ENCODE results near the gene DOCK6. TPM values are rescaled to one million over a fixed set of nuclear protein-coding genes. Genes with fewer than 3 reads are reported as not detected.

DOCK6 gene
- total RNA-seq, 1 experiment from 2014 or later = 82.4 TPM

DNA sequence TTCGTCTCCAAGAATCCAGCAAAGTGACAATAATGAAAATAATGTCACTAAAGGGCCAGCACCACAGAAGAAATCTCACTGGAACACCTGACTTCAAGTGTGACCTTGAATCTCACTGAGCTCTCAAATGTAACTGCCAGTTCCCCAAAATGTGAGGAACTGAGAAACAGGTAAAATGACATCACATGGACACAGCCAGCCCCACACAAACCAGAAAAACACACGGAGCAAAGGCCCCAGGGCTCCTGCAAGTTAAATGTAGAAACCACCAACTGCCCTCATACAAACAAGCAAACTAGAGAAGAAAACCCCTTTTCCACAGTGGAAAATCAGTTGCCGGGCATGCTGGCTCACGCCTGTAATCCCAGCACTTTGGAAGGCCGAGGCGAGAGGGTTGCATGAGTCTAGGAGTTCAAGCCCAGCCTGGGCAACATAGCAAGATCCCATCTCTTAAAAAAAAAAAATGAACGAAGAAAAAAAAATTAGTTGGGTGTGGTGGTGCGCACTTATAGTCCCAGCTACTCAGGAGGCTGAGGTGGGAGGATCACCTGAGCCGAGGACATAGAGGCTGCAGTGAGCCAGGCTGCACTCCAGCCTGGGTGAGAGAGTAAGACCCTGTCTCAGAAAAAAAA is 56.3 kb downstream of the DOCK6 start:
- no peak overlapping the region for H3K4me2 ChIP-seq (ENCODE audit: low read length)
- no peaks in the 10 kb centered on the region for H3K9me3 ChIP-seq (ENCODE audit: control insufficient read depth in 1 of 2, insufficient read depth in 1 of 2, low read depth in 1 of 2, low read length in 2 of 2)
- ChIA-PET RAD21 (ENCODE audit: low non-redundant PET in 1 of 2, low total read pairs in 2 of 2, uncharacterized antibody in 2 of 2, unreplicated experiment in 2 of 2) (no interaction called here), CTCF (interaction anchor here (1.3 kb wide), 1 partner anchor 80 kb away, joined by 3 read pairs; no protein-coding TSS in a partner anchor), POLR2A (no interaction called here)
- ATAC-seq (no peak), DNase-seq (ENCODE audit: low read depth, low spot score) (no peak)
- TF ChIP-seq EGR1 (IDR thresholded peaks at IDR 0.05; ENCODE audit: low read depth) = no peak
- no peaks in the 10 kb centered on the region for H3K27me3 ChIP-seq (ENCODE audit: insufficient read depth, low read length)
- intact Hi-C loops (cut with micrococcal nuclease) = loop anchor here (2.0 kb wide), 1 partner anchor 169 kb away; no protein-coding TSS in a partner anchor
- H2AFZ ChIP-seq (ENCODE audit: low read depth, low read length, poor library complexity, severe bottlenecking) = no peak overlapping the region
- H3K4me1 ChIP-seq (ENCODE audit: control insufficient read depth in 1 of 2, insufficient read depth in 2 of 2, low read length in 2 of 2) = peaks cover 4 to 13% of the 10 kb centered on the region in 2 experiments; a peak in 3 of 4 replicates
- H3K36me3 ChIP-seq (ENCODE audit: control insufficient read depth in 1 of 2, insufficient read depth in 2 of 2, low read length in 2 of 2) = peaks cover 0 to 3% of the 10 kb centered on the region in 2 experiments; a peak in 1 of 4 replicates
- no peak overlapping the region for H3K27ac ChIP-seq (ENCODE audit: low read depth, low read length)
- no peaks in the 10 kb centered on the region for H3K79me2 ChIP-seq (ENCODE audit: insufficient read depth, low read length)
- no peaks in the 10 kb centered on the region for H4K20me1 ChIP-seq (ENCODE audit: insufficient read depth)
- H3K9me2 ChIP-seq (ENCODE audit: insufficient read depth) = no peaks in the 10 kb centered on the region
- no TSS peak for BruUV-seq (replicated peaks)
- H3K4me3 ChIP-seq (replicated peaks in 1 of 2; ENCODE audit: low read depth in 1 of 2, low read length in 2 of 2) = no peak overlapping the region
- H3K9ac ChIP-seq (ENCODE audit: low read length) = no peak overlapping the region

DNA sequence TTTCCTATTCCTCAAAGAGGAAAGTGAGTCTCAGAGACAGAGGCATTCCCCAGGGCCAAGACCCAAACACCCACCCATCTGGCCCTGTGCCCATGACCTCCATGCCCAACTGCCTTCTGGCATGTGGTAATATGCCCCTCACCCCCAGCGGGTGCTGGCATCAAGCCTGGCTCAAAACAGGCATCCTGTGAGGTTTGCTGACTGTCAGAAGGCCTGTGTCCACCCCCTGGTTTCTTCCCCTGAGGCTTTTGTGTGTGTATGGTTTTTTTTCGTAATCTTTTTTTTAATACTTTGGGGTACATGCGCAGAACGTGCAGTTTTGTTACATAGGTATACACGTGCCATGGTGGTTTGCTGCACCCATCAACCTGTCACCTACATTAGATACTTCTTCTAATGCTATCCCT is 57.4 kb downstream of the DOCK6 start:
- peaks cover 4 to 13% of the 10 kb centered on the region in 2 experiments; a peak in 3 of 4 replicates for H3K4me1 ChIP-seq (ENCODE audit: control insufficient read depth in 1 of 2, insufficient read depth in 2 of 2, low read length in 2 of 2)
- no peak for DNase-seq (ENCODE audit: low read depth, low spot score)
- no peak overlapping the region for H3K4me3 ChIP-seq (replicated peaks in 1 of 2; ENCODE audit: low read depth in 1 of 2, low read length in 2 of 2)
- H3K4me2 ChIP-seq (ENCODE audit: low read length) = no peak overlapping the region
- ChIA-PET CTCF (interaction anchor here (0.9 kb wide), 1 partner anchor 68 kb away, joined by 5 read pairs; no protein-coding TSS in a partner anchor), POLR2A (no interaction called here), RAD21 (ENCODE audit: low non-redundant PET in 1 of 2, low total read pairs in 2 of 2, uncharacterized antibody in 2 of 2, unreplicated experiment in 2 of 2) (interaction anchor here in 1 of 2 experiments (1.8 kb wide), 1 partner anchor 66 kb away, joined by 5 read pairs; no protein-coding TSS in a partner anchor)
- H3K9me3 ChIP-seq (ENCODE audit: control insufficient read depth in 1 of 2, insufficient read depth in 1 of 2, low read depth in 1 of 2, low read length in 2 of 2) = no peaks in the 10 kb centered on the region
- H3K36me3 ChIP-seq (ENCODE audit: control insufficient read depth in 1 of 2, insufficient read depth in 2 of 2, low read length in 2 of 2) = peaks cover 0 to 3% of the 10 kb centered on the region in 2 experiments; a peak in 1 of 4 replicates
- H4K20me1 ChIP-seq (ENCODE audit: insufficient read depth) = no peaks in the 10 kb centered on the region
- no peak overlapping the region for H2AFZ ChIP-seq (ENCODE audit: low read depth, low read length, poor library complexity, severe bottlenecking)
- BruUV-seq (replicated peaks) = no TSS peak
- TF ChIP-seq ELF1 (IDR thresholded peaks at IDR 0.05; ENCODE audit: borderline replicate concordance, low read depth) = no peak
- TF ChIP-seq, protein P1, sequence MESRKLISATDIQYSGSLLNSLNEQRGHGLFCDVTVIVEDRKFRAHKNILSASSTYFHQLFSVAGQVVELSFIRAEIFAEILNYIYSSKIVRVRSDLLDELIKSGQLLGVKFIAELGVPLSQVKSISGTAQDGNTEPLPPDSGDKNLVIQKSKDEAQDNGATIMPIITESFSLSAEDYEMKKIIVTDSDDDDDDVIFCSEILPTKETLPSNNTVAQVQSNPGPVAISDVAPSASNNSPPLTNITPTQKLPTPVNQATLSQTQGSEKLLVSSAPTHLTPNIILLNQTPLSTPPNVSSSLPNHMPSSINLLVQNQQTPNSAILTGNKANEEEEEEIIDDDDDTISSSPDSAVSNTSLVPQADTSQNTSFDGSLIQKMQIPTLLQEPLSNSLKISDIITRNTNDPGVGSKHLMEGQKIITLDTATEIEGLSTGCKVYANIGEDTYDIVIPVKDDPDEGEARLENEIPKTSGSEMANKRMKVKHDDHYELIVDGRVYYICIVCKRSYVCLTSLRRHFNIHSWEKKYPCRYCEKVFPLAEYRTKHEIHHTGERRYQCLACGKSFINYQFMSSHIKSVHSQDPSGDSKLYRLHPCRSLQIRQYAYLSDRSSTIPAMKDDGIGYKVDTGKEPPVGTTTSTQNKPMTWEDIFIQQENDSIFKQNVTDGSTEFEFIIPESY (IDR thresholded peaks at IDR 0.05; ENCODE audit: extremely low read depth, insufficient replicate concordance, low read length) = no peak
- H3K9me2 ChIP-seq (ENCODE audit: insufficient read depth) = no peaks in the 10 kb centered on the region
- no peaks in the 10 kb centered on the region for H3K27me3 ChIP-seq (ENCODE audit: insufficient read depth, low read length)
- ATAC-seq = no peak
- H3K79me2 ChIP-seq (ENCODE audit: insufficient read depth, low read length) = no peaks in the 10 kb centered on the region
- no peak overlapping the region for H3K27ac ChIP-seq (ENCODE audit: low read depth, low read length)
- H3K9ac ChIP-seq (ENCODE audit: low read length) = no peak overlapping the region
- intact Hi-C loops (cut with micrococcal nuclease) = loop anchor here (1.0 to 5.0 kb wide), 4 partner anchors 68 to 268 kb away; no protein-coding TSS in a partner anchor
